NCI-H774 (cell line): ENCODE data around the gene UBE2I.

Experiments
- DNase-seq: peaks from one replicate; lab custom pipeline; 2025; lab: John Stamatoyannopoulos, UW

Gene UBE2I

DNA sequence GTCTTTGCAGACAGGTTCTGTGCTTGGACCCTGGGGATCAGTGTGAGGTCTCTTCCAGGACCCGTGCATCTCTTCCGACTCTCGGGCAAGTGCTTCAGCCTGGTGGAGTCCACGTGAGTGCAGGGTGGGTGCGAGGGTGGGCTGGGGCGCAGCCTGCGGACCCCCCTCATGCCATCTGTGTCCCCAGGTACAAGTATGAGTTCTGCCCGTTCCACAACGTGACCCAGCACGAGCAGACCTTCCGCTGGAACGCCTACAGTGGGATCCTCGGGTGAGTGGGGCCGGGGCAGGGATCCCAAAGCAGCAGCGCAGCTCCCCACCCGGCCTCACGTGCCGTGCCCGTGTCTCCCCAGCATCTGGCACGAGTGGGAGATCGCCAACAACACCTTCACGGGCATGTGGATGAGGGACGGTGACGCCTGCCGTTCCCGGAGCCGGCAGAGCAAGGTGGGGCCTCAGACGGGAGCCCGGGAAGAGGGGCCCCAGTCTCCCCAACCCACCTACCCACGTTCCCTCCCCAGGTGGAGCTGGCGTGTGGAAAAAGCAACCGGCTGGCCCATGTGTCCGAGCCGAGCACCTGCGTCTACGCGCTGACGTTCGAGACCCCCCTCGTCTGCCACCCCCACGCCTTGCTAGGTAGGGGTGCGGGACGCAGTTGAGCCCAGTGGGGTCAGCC, 52.4 kb downstream of the UBE2I start:
- DNase-seq: no peak

DNA sequence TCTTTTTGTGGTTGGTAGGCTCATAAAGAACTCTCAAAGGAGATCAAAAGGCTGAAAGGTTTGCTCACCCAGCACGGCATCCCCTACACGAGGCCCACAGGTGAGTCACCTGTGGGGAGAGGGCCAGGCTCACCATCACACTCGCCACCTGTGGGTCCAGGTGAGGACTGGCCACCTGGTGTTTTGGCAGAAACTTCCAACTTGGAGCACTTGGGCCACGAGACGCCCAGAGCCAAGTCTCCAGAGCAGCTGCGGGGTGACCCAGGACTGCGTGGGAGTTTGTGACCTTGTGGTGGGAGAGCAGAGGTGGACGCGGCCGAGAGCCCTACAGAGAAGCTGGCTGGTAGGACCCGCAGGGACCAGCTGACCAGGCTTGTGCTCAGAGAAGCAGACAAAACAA, 53.4 kb downstream of the UBE2I start:
- DNase-seq: no peak

DNA sequence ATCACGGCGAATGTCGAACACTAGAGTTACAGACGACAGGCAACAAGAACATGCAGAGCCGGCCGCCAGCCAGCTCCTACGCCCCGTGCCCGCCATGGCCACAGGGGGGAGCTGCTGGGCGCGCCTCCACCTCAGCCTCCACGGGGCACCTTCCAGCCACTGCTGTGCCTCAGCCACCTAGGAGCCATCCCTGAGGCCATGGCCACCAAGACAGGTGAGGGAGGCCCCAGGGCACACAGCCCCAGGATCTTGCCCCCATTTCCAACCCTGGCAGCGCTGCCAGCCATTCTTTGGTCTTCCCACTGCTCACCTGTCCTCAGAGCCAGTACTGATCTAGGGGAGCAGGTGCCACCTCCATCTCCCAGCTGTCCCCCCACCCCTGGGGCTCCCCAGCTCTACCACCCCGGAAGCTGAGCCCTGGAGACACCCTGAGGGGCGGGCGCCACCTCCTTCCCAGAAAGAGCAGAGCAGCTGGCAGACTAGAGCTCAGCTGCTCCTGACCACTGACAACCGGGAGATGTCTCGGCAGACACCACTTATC, 54.1 kb downstream of the UBE2I start:
- DNase-seq: no peak

DNA sequence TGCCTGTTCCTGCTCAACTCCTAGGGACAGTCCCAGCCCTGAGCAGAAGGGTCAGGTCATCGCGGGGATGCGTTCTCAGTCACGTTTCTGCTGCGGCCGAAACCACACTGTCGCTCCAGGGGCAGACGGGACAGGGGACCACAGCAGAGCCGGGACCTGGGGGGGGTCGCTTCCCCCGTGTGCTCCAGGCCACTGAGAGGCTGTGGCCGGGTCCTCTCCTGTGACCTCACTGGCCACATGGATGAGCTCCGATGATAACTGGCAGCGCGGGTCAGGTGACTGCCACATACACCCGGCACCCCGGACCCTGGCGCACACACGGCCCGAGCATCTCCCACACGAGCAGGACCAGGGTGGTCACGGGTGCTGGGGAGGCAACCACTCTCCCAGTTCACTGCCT, 55.1 kb downstream of the UBE2I start:
- DNase-seq: no peak

DNA sequence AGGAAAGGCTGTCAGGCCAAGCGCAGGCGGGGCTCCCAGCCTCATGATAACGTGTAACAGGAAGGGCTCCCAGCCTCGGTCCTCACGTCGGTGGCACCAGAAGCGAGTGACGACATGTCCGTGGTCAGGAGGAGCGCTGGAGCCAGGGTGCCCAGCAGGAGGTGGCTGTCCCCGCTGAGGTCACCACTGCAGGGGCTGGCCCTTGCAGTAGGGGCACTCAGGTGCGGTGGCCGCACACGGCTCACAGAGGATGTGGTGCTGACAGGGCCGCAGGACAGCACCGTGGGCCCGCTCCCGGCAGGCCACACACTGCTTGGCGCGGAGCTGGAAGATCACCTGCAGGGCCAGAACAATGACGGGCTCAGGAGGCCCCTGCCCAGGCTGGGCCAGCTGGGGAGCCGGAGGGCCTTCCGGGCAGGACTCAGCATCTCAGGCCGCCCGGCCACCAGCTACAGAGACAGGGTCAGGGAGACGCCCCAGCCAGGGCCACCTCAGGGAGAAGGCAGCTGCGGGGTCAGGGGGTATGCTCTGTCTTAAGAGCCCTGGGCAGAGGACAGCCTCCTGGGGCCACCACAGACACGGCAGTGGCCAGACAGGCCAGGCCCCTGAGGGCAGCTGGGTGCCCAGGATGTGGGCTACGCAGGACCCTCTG, 56.8 kb downstream of the UBE2I start:
- no peak for DNase-seq

DNA sequence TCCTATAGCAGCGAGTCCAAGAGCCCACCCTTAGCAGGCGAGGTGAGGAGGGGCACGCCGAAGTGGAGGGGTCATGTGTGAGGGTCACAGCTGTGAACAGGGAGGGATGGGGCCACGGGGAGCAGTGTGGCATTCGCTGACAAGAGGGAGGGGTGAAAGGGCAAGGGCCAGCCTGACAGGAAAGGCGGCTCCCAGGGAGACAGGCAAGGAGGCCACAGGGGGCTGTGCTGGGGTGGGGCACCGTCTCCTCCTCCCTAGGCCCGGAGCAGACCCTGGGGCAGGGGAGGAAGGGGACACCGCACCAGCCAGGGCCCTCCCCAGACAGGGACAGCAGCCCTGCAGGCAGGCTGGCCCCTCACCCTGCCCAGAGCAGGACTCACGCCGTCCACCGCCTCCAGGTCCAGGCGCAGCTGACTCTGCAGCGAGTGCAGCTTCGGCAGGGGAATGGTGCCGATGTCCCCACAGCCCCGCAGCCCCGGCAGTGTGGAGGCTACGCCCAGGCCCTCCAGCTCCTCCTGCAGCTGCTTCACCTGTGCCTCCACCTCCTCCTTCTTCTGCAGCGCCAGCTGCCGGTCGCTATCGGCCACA, 57.4 kb downstream of the UBE2I start:
- DNase-seq: no peak

DNA sequence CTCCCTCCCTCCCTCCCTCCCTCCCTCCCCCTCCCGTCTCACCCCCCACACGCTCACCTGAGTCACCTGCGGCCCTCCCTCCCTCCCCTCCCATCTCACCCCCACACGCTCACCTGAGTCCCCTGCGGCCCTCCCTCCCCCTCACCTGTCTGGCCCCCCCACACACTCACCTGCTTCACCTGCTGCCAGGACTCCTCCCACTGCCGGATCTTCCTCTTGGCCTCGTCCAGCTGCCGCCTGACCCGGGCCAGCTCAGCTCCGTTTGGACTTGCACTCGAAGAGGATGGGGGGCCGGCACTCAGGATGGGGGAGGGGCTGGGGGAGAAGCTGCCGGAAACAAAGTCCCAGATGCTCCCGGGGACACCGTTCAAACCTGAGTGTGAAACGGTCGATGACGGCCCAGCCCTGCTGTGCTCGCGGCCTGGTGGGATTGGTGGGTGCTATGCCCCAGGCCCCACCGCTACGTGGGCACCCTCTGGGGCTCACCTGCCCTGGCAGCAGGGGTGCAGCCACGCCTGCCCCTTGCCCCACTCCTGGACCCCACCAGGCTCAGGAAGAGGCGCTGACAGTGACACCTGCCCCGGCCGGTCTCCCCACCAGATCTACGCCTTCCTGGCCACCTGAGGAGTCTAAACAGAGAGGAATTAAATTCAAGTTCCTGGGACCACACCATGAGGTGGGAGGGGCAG, 58.2 kb downstream of the UBE2I start:
- DNase-seq: no peak

DNA sequence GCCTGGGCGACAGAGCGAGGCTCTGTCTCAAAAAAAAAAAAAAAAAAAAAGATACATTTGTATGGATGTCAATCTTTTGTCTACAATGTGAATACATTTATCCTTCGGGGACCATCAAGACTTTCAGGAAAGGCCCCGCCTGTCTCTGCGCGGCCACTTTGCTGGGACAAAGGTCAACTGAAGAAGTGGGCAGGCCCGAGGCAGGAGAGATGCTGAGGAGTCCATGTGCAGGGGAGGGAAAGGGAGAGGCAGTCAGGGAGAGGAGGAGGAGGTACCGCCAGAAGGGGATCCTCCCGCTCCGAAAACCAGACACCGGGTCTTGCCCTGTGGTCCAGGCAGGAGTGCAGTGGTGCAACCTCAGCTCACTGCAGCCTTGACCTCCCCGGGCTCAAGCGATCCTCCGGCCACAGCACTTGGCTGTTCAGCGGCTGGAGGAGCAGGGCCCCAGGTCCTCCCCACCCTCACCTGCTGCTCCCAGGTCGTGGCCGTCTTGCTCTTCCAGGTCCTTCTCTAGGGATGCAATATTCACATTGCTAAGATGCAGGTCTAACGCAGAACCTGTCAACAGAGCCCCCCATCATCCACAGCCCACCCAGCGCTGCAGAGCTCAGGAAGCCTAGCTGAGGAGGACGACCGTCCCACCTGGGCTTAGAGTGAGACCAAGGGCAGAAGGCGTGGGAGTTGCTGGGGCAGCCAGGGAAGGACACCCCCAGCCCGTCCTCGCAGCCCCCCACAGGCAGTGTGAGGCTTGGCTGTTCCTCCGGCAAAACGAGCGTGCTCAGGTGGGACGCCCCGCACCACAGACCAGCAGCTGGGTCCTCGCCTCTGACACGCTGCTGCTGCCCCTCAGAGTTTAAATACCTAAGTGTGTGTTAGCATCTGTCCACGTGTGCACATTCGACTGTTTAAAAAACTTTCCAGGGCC, 61.9 kb downstream of the UBE2I start:
- DNase-seq: no peak

DNA sequence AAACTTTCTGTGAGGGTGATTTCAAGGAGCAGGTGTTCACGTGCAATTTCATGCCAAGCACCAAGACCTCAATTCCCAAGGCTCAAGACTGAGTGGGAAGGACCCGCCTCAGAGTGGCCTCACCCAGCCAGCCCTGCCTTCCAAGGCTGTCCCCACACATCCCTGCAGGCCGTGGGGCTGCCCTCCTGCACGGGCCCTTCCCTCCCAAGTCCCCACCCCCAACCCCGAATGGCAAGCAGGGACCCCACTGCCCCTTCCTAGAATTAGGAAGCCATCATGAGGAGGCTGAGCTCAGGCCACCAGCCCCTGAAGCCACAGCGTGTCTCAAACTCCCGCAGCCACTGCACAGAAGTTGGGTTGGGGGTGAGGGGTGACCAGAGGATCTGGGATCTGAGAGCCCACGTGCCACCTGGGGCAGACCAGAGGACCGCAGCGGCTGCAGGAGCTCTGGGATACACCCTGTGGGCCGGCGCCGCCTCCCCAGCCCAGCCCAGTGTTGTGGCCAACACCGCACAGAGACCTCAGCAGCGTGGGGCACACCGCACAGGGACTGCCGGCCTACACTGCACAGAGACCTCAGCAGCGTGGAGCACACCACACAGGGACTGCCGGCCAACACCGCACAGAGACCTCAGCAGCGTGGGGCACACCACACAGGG, 63.0 kb downstream of the UBE2I start:
- no peak for DNase-seq

DNA sequence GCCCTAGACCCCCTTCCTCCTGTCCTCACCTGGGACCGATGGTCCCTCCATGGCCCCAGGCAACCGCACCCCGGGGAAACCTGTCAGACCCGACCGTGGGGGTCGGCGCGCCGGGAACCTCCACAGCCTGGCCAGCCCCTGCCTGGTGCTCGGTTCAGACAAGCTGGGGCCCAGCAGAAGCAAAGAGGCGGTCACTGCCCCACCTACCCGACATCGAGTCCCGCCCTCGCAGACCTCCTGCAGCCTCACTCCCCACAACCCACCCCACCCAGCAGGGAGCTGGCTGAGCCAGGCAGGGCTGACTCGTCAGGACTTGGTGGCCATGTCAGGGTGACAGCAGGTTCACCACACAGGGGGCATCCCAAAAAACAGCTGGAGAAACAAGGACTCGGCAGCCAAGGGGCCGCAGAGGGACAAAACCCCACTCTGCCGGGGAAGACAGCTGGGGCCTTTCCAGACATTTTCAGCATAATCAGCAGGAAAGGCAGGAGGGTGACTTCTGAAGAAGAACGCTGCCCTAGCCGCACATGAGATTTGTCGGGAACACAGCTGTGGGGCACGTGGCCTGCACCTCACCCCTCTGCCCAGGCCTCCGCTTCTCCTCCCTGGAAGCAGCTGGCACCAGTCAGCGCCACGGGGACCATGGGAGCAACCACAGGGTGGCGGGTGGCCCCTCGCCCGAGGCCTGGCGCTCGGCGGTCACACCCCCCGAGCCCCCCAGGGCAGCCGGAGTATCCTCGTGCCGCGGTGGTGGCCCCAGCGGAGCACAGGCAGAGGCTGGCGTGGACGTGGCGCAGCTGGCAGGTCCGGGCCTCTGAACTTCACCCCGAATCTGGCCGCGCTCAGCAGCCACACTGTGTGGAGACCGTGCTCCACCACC, 65.2 kb downstream of the UBE2I start:
- no peak for DNase-seq

DNA sequence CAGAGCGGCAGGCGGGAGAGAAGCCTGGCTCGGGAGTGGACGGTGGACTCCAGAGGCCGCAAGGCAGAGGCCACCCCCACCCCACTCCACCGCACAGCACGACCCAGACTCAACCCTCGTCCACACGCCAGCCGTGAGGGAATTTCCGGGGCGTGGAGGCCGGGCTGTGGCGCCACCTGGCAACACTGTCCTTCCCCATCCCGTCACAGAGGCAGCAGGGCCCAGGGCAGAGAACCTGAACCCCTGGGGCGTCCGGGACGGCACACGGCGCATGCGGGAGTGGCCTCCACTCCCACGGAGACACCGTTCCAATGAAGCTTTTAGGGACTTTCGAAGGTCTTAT, 65.8 kb downstream of the UBE2I start:
- no peak for DNase-seq

DNA sequence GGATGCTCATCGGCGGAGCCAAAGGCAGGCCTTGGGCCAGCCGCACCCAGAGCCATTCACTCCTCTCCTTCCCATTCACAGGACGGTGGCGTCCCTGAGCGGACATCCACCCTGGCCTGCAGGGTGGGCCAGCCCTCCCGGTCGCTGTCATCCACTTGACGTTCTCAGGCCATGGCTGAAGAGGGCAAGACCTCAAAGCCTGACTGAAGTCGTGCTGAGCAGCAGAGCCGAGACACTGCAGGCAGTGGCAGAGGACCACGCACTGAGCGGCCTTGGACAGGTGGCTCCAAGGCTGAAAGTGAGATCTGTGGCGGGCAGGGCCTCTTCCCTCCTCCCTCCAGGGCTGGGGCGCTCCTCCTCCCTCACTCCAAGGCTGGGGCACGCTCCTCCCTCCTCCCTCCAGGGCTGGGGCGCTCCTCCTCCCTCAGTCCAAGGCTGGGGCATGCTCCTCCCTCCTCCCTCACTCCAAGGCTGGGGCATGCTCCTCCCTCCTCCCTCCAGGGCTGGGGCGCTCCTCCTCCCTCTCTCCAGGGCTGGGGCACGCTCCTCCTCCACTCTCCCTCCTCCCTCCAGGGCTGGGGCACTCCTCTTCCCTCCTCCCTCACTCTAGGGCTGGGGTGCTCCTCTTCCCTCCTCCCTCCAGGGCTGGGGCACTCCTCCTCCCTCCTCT, 66.4 kb downstream of the UBE2I start:
- no peak for DNase-seq
